Subcutaneous adipose tissue (tissue), 4 donors: Measurements from ENCODE around the gene CFAP77. TPM values are rescaled to one million over a fixed set of nuclear protein-coding genes. Genes with fewer than 3 reads are reported as not detected.

Source experiments
- CTCF ChIP-seq: fragments of 450-650 bp; IDR thresholded peaks from one replicate; pipeline ENCODE4 v1.5.1; 2016; ENCODE audit warnings: low read depth, mild to moderate bottlenecking, control low read depth, antibody characterized with exemption, moderate library complexity
- total RNA-seq, 4 donors: library from RNA; depleted of rRNA; stranded (reverse); fragments of >200 nt; gene quantifications; one replicate each; pipeline ENCODE4 v1.1.0, GENCODE V29; 2016

Gene CFAP77
- total RNA-seq, 4 donors from 2014 or later, result not detected

DNA sequence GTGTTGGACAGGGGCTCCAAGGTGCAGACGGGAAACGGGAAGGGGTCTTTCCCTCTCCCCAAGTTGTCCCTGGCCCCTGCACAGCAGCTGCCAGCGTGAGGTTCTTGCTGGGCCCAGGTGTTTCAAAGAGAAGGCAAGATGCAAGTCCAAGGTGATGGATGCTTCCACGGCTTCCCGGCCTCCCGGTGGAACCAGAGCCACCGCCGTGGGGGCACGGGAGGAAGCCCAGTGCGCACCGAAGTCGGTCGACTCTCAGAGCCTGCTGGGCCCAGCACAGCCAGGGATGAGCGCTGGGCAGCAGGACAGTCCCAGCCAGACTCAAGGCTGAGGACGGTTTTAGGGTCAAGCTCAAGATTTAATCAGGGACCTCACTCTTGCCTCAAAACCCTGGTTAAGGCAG, 147.1 kb downstream of the CFAP77 start:
- no peak for TF ChIP-seq CTCF

DNA sequence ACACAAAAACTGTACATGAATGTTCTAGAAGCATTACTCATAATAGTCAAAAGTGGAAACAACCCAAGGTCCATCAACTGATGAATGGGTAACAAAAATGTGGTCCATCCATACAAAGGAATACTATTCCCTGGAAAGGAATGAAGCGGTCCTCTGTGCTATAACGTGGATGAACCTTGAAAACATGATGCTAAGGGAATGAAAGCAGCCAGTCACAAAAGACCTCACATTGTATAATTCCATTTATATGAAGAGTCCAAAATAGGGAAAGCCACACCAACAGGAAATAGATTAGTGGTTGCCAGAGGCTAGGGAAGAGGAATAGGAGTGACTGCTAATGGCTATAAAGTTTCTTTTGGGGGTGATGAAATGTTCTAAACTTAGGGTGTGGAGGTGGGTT, 149.7 kb downstream of the CFAP77 start:
- TF ChIP-seq CTCF, result no peak

- TF ChIP-seq CTCF, result no peak
These were observed 150.7 kb downstream of the CFAP77 start for GRCh38 chr9:132560616-132561202.

DNA sequence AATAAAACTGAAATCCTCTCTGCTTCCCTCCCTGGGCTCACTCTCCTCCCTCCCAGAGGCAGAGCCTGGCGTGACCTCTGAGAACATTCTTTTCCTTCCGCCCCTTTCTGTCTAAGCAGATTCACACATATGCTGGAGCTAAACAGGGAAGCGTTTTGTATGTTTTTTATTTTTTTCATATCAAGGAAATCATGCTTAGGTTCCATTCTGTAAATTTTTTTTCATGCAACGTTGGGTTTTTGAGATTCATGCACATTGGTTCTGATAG, 152.2 kb downstream of the CFAP77 start:
- TF ChIP-seq CTCF, result no peak

DNA sequence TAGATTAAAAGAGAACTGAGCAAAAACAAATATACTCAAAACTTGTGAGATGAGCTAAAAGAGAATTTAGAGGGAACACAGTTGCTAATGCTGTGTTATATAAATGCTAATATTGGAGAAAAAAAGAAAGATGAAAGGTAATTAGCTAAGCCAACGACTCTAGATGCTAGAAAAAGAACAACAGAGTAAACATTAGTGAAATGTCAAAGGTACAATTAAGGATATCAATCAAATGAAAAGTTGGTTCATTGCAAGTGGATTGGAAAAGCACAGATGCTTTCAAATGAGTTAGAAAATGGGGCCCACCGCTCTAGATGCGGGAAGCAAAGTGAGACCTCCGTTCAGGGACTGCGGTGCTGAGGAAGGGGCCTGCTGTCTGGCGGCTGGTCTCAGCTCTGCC, 154.5 kb downstream of the CFAP77 start:
- no peak for TF ChIP-seq CTCF

- no peak for TF ChIP-seq CTCF
These were observed 162.0 kb downstream of the CFAP77 start for GRCh38 chr9:132571806-132572600.

- no peak for TF ChIP-seq CTCF
These were observed 162.9 kb downstream of the CFAP77 start for GRCh38 chr9:132572921-132573320.
